ENCODE data around the gene RAP2C.

- TF ChIP-seq POLR2A (IDR thresholded peaks at IDR 0.05; ENCODE audit: extremely low read depth, insufficient read length) (no peak), CTCF (IDR thresholded peaks at IDR 0.05; ENCODE audit: low read depth, low read length) (no peak), MAX (IDR thresholded peaks at IDR 0.05; ENCODE audit: low read depth, low read length) (no peak), MYC (IDR thresholded peaks at IDR 0.05; ENCODE audit: low read depth, low read length) (no peak)
These were observed 47.8 kb downstream of the RAP2C start for GRCh38 chrX:132171478-132171877.
